Natural killer cell (primary cell): ENCODE measurements around the gene ABHD14A. TPM values are rescaled to one million over a fixed set of nuclear protein-coding genes. Genes with fewer than 3 reads are reported as not detected.

Source experiments
- ATAC-seq, 3 donors: fragments of 150-1000 bp in 2 of 3; fragments of 200-7000 bp in 1 of 3; cut with Tn5 transposase; 1 replicate in 1 of 3; 2 replicates in 2 of 3; pipeline ENCODE4 v1.10.0; 2021; ENCODE audit warnings: mild to moderate bottlenecking in 2 of 3, moderate library complexity in 2 of 3
- DNase-seq, 2 donors: peaks; one replicate each; pipeline versions ENCODE4 v3.0.0 to v3.0.0-alpha.2; 2013 to 2021; ENCODE audit warnings: mixed read lengths in 1 of 2
- H3K27ac ChIP-seq: one replicate; pipeline ENCODE4 v1.5.1; 2013; ENCODE audit warnings: mild to moderate bottlenecking, low read length
- H3K27me3 ChIP-seq: one replicate; pipeline ENCODE4 v1.6.1; 2013; ENCODE audit warnings: low read length; ENCODE audit not compliant: control insufficient read depth, insufficient read depth
- H3K36me3 ChIP-seq: one replicate; pipeline ENCODE4 v1.6.1; 2013; ENCODE audit warnings: low read length; ENCODE audit not compliant: control insufficient read depth, insufficient read depth
- H3K4me1 ChIP-seq: one replicate; pipeline ENCODE4 v1.6.1; 2013; ENCODE audit warnings: low read length; ENCODE audit not compliant: control insufficient read depth, insufficient read depth
- H3K4me3 ChIP-seq: one replicate; pipeline ENCODE4 v1.5.1; 2013; ENCODE audit warnings: low read length
- H3K9me3 ChIP-seq: one replicate; pipeline ENCODE4 v1.6.1; 2013; ENCODE audit warnings: low read length; ENCODE audit not compliant: control insufficient read depth, insufficient read depth
- H3K27ac Mint-ChIP-seq, 2 donors: one replicate each; pipeline ENCODE4 v1.8.0; 2022; ENCODE audit warnings: mild to moderate bottlenecking in 2 of 2, mixed read lengths in 2 of 2, moderate library complexity in 1 of 2
- H3K27me3 Mint-ChIP-seq, 2 donors: one replicate each; pipeline ENCODE4 v1.8.0; 2022; ENCODE audit warnings: low read depth in 2 of 2, mixed read lengths in 2 of 2
- H3K36me3 Mint-ChIP-seq: one replicate; pipeline ENCODE4 v1.8.0; 2022; ENCODE audit warnings: mixed read lengths
- H3K4me1 Mint-ChIP-seq, 2 donors: one replicate each; pipeline ENCODE4 v1.8.0; 2022; ENCODE audit warnings: mixed read lengths in 2 of 2
- H3K4me3 Mint-ChIP-seq: one replicate; pipeline ENCODE4 v1.8.0; 2022; ENCODE audit warnings: mild to moderate bottlenecking, moderate library complexity, mixed read lengths
- H3K9me3 Mint-ChIP-seq, 2 donors: one replicate each; pipeline ENCODE4 v1.8.0; 2022; ENCODE audit warnings: mixed read lengths in 2 of 2
- CTCF ChIP-seq: fragments of 200-600 bp; IDR thresholded peaks from one replicate; pipeline ENCODE4 v1.8.0; 2022; ENCODE audit warnings: antibody characterized with exemption
- WGBS: methylation state at CpG from one replicate; pipeline ENCODE4 v1.1.7; 2013; ENCODE audit warnings: missing lambda C conversion rate; ENCODE audit not compliant: insufficient coverage; 5-methylcytosine and 5-hydroxymethylcytosine counted together
- intact Hi-C: fragments of 100-400 bp; cut with micrococcal nuclease; formaldehyde crosslinking; loops from one replicate; pipeline ENCODE4 v1.14.2; 2022
- total RNA-seq, 4 donors: library from RNA; stranded (reverse); fragments of 120-200 nt in 1 of 4; gene quantifications; one replicate each; pipeline versions ENCODE4 v1.2.3 to v1.2.4, GENCODE V29; 2013 to 2022

ABHD14A gene
- total RNA-seq, 3 donors from 2014 or later (not counting 1 experiment from before 2014, with no cell fraction given) = 12.0 to 14.7 (median 13.4) TPM

GRCh38 chr3:51961602-51962569, 13.0 kb upstream of the ABHD14A start:
- 83% methylated on average over 9 of the region's 9 CpGs for WGBS
- peaks cover 0 to 17% of the 10 kb centered on the region in 2 donors for H3K4me1 Mint-ChIP-seq
- DNase-seq (no peak), ATAC-seq (no peak)
- H3K4me3 Mint-ChIP-seq = no peak overlapping the region
- H3K9me3 Mint-ChIP-seq = no peaks in the 10 kb centered on the region
- intact Hi-C loops = no loop called here
- no peaks in the 10 kb centered on the region for H3K36me3 ChIP-seq
- TF ChIP-seq CTCF = no peak
- no peak overlapping the region for H3K4me3 ChIP-seq
- no peaks in the 10 kb centered on the region for H3K9me3 ChIP-seq
- no peak overlapping the region for H3K27ac ChIP-seq
- peaks cover 16% of the 10 kb centered on the region for H3K27me3 ChIP-seq
- peaks cover 7 to 10% of the 10 kb centered on the region in 2 donors for H3K27me3 Mint-ChIP-seq
- H3K36me3 Mint-ChIP-seq = no peaks in the 10 kb centered on the region
- peaks cover 10% of the 10 kb centered on the region for H3K4me1 ChIP-seq
- H3K27ac Mint-ChIP-seq = no peak overlapping the region

DNA sequence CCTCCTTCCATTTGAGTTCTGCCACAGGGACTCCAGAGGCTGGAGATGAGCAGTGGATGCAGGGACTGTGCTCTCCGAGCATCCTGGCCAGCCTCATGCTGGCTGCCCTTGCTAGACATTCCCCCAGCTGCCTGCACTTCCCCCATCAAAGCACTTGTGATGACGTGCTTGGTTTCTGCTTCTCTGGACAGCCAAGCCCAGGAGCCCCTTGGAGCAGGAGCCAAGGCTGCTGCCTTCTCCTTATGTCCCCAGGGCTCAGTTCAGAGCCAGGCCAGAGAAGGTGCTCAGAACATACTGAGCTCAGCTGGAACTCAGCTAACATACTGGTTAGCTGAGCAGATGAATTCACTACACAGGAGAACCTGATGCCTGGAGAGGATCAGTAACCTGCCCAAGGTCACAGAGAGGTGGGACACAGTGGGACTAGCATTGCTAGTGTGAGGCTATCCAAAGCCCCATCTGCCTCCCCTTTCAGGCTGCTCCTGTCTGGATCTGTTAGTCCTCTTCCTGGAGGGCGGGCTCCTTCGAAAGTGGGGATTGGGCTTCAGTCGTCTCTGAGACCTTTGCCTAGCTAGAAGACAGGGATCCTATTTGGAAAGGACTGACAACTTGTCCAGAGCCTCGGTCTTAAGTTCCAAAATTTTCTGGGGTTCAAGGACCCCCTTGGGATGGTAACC, 11.9 kb upstream of the ABHD14A start:
- no peak overlapping the region for H3K4me3 ChIP-seq
- H3K9me3 ChIP-seq = no peaks in the 10 kb centered on the region
- ATAC-seq = no peak
- Mint-ChIP-seq H3K36me3 (no peaks in the 10 kb centered on the region), H3K4me3 (no peak overlapping the region), H3K9me3 (no peaks in the 10 kb centered on the region), H3K27me3 (peaks cover 7 to 10% of the 10 kb centered on the region in 2 donors), H3K27ac (no peak overlapping the region), H3K4me1 (peaks cover 0 to 21% of the 10 kb centered on the region in 2 donors)
- peaks cover 11% of the 10 kb centered on the region for H3K4me1 ChIP-seq
- no peak for TF ChIP-seq CTCF
- no peaks in the 10 kb centered on the region for H3K36me3 ChIP-seq
- H3K27me3 ChIP-seq = peaks cover 6% of the 10 kb centered on the region
- intact Hi-C loops = no loop called here
- WGBS = 89% methylated on average over 6 of the region's 6 CpGs
- no peak for DNase-seq
- no peak overlapping the region for H3K27ac ChIP-seq

DNA sequence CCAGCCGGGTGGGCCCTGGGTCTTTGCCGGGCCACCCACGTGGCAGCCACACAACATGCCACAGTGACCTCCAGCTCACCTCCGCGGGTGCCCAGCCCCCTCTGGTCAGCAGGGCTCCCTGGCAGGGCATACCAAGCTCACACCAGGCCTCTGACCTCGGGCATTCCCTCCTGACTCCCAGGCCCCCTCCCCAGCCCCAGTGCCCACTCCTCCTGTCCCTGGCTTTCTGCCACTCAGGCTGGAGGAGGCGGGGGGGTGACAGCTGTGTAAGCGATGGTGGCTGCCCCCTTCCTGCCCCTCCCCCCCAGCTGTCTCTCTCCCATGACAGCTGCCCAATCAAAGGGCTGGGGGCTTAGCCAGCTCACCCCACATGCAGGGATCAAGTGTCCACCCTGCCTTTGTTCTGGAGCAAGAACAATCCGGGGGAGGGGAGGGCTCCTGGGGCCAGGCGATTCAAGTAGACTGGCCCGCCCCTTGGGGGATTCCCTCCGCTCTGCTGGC, 10.9 kb upstream of the ABHD14A start:
- DNase-seq (no peak), ATAC-seq (no peak)
- WGBS = 81% methylated on average over 12 of the region's 12 CpGs
- TF ChIP-seq CTCF = no peak
- intact Hi-C loops = no loop called here
- Mint-ChIP-seq H3K4me3 (no peak overlapping the region), H3K27me3 (peaks cover 0 to 6% of the 10 kb centered on the region in 2 donors), H3K9me3 (no peaks in the 10 kb centered on the region), H3K36me3 (no peaks in the 10 kb centered on the region), H3K4me1 (peaks cover 0 to 27% of the 10 kb centered on the region in 2 donors), H3K27ac (no peak overlapping the region)
- Histone ChIP-seq H3K36me3 (no peaks in the 10 kb centered on the region), H3K4me1 (peaks cover 18% of the 10 kb centered on the region), H3K9me3 (no peaks in the 10 kb centered on the region), H3K27ac (no peak overlapping the region), H3K27me3 (peaks cover 4% of the 10 kb centered on the region), H3K4me3 (no peak overlapping the region)
